ENCODE results near the gene CDX1.

CDX1 gene

DNA sequence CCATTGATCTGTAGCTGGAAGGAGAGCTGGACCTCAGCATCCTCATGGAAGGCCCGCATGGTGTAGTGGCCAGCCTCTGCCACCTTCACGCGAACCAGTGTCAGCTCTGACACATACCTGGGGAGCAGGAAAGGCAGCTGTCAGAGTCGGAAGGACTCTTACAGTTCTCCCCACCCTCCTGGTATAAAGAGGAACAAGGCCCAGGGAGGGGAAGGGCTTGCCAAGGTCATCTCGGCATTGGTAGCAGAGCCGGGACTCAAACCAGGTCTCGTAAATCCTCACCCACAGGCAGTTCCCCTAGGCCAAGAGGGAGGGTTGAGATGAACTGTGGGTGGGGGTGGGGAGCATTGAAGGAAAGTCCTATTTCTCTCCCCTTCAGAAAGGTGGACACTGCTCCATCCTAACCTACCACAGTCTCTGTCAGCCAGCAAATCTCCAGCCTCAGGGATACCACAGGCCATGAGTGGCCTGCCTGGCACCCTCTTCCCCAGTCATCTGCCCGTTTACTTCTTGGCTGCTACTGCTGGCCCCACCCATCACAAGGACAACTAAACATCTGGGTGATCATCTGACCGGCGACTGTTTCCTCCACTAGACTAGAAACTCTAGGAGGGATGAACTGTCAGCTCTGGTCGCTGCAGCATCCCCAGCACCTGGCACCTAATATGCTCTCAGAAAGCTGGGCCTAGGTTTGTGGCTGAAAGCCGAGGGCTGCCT is 34.4 kb upstream of the CDX1 start:
- FAIRE-seq: no peak

DNA sequence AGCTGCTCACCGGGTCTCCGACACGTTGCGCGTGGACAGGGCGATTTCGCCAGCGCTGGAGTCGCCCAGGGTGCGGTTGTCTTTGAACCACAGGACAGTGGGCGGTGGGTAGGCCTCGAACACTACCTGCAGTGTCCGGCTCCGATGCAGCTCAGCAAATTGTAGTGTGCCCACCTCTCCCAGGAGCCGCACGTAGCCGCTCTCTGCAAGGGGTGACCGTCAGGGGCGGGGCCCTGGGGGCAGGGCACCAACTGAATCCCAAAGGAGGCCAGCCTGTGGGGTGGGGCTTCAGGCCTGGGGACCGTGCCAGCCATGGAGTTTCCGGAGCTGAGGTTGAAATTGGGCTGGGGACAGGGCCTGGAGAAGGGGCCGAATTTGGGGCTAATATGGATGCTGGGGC is 33.8 kb upstream of the CDX1 start:
- no peak for FAIRE-seq

DNA sequence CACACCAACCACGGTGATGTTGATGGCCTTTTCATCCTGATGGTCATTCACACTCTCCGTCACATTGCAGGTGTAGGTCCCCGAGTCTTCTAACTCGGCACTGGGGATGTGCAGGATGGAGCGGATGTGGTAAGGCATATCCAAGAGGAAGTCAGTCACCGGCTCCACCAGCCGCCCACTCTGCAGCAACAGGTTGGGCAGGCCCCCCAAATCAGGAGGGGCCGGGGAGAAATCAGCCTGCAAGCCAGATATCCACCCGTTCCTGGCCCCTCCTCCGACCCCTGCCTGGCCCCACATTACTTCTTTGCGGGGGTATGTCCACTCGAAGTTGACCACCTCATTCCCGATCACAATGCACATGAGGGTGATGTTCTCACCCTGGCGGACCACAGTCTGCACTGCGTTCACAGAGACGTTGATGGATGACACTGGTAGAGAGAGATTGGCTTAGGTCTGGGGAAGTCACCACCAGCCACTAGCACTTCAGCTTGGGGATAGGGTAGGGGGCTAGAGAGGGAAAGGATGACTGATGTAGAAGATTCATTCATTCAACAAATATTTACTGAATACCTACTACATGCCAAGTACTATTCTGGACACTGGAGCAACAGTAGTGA is 32.9 kb upstream of the CDX1 start:
- no peak for FAIRE-seq

DNA sequence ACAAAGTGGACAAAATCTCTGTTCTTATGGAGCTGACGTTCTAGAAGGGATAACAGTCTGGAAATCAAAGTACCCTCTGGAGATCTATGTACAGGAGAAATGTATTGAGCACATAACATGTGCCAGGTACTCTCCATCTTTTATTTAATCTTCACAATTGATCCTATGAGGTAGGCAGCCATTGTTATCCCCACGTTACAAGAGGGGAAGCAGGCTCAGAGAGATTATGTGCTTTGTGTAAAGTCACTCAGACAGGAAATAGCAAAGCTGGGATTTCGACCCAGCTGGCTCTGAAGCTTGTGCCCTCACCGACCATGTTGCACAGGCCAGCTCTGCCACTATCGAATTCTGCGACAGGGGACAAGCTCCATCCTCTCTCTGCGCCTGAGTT is 32.4 kb upstream of the CDX1 start:
- no peak for FAIRE-seq

DNA sequence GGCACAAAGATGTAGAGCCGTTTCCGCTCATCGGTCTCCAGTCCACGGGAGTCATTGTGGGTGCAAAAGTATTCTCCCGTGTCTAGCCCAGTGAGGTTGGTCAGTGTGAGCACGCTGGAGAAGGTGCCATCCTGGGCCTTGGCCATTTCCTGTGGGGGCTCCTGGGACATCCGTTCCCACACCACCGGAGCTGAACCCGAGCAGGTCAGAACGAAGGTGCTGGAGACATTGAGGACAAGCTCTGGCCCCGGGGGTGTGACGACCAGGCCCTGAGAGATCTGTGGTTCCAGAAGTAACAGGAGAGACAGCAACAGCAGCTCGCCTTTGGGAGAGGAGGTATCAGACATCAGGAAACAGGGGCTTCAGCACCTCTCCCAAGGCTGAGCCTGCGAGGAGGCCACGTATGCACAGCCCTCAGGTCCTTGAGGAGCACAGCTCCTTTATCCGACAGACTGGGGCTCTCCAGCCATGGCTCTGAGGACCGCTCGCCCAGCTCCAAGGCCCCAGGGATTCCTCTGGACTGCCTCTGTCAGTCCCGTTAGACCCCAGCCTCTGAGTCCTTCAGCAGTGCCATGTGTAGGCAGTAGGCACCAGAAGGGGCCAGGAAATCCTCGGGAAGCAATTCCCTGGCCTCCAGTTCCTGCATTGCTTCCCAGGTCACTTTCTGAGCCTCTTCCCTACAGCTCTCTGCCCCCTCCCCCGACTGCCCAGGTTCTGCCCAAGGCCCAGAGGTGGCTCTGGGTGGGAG is 30.8 kb upstream of the CDX1 start:
- FAIRE-seq: no peak

DNA sequence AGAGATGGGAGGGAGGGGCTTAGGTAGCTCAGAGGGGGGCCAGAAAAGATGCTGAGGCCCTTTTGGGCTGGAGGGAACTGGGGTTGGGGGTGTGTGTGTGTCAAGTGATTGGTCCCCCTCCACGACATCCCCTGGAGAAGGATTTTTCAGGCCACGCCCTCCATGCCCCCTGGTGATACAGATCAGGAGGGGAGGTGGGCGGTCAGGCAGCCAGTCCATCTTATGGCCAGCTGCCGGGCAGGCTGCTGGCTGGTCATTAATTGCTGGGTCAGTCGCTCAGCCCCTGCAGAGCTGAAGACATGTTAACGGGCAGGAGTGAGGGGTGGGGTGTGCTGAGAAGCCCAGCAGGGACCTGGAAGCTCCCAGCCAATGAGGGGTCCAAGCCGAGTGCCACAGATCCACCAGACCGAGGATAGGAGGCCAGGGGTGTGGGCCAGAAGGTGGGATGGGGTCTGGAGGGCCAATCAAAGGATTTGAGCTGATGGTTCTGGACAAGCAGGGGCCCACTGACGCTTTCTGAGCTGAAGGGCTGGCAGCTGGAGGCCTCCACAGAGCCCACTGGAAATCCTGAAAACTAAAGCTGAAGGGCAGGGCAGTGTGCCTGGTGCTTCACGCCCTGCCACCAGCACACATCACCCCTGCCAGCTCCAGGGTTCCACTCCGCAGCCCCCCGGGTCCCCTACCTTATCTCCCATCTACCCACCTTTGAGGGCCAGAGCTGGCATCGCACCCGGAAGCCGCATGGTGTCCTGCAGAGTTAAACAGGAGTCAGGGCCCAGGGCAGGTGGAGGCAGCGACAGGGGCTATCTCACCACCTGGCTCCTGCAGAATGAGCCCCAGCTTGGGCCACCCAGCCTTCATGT is 30.0 kb upstream of the CDX1 start:
- FAIRE-seq: no peak

DNA sequence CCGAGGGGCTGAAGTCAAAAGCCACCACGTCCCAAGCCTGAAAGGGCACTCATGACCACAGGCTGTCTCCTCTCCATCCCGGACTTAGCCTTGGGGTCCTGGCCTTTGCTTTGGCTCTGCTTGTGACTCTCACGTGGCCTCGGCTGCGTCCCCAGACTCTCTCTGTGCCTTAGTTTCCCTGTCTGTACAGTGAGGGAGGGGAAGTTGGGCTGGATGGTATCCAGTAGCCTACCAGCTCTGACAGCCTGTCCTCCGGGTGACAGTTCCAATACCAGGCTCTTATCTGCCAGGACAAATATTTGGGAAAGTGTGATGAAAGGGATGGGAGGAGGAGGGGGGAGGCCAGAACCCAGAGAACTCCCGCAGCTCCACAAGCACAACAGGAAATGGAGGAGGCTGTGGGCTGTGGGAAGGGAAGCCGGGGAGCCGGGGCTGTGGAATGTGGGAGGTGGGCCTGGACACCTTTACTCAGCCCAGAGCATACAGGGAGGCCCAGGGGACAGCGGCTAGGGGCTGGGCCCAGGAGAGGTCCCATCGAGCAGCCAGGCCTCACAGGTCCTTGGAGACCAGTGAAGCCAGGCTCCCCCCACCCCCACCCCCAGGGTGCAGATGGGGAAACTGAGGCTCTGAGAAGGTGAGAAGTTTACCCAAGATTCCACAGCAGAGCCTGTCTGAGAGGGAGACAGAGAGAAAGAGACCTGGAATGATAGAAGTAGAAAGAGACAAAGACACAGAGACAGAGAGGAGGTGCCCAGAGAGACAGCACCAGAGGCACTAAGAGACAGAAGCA is 29.2 kb upstream of the CDX1 start:
- FAIRE-seq: no peak

DNA sequence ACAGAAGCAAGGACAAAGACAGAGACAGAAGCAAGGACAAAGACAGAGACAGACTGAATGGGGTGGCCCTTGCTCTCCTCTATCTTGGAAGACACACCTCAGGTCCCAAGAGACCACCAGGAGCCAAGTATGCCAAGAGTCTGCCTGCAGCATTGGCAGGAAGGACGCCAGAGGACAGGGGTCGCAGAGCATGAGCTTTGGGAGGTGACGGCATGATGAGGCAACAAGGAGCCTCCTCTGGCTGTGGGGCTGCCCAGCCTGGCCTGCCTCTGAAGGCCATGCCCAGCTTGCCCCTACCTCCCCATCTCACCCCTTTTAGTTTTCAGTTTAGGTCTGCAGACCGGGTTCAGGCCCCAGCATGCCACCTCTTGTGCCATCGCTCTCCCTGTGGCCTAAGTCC is 28.6 kb upstream of the CDX1 start:
- FAIRE-seq: no peak

DNA sequence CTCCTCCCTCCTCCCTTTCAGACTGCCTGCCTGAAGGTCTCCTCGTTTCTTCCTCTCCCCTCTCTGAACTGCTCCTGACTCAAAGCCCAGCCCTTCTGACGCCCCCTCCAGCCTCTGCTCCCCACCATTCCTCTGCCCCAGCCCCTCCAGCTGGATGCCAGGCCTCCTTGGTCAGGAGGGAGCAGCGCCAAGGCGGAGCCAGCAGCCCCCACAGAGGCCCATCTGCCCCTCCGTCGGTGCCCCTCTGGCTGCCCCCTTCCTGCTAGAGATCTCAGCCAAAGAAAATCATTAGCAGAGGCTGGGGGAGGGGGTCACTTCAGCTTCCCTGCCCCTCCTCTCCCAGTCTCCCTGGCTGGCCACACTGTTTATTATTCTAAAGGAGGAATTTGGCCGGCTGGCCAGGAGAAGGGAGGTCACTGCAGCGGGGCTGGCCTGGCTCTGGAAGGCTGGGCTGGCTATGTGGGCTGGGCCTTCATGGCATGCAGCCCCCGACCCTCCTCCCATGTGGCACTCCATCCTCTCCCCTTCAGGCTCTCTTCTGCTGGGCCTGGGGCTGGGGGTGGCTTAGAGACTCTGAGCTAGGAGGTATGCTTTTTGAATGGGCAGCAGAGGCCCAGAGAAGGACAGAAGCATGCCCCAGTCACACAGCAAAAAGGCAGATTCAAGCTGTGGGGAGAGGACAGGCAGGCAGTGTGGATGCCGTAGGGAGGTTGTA is 27.9 kb upstream of the CDX1 start:
- no peak for FAIRE-seq

DNA sequence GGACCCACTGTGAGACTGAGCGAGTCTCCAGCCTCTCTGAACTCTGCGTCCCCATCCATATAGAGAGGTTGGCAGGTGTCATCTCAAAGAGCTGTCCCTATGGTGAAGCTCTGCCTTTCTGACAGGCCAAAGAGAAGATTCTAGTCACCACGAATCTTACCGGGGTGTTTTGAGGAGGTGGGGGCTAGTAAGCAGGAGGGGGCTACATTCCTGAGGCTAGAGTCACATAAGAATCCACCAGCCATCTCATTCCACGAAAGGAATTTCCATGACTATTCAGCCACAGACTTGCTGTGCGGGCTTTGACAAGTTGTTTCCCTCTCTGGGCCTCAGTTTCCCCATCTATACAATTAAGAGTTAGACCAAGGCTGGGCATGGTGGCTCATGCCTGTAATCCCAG is 27.2 kb upstream of the CDX1 start:
- no peak for FAIRE-seq

DNA sequence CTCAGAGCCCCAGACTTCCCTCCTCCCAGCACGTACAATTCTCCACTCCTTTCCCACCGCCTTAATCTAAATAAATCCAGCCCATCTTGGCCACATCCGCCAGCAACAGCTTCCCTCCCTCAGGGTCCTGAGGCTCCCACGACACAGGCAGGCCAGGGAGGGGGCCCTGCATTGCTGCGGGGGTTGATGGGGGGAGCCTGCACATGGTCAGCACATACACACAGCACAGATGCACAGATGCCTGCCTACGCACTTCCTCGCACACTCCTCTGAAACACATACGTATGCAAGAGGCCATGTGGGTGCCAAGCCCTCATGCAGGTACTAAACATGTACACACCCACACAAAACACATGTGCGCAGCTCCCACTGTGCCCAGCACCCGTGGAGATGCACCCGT is 25.7 kb upstream of the CDX1 start:
- no peak for FAIRE-seq

DNA sequence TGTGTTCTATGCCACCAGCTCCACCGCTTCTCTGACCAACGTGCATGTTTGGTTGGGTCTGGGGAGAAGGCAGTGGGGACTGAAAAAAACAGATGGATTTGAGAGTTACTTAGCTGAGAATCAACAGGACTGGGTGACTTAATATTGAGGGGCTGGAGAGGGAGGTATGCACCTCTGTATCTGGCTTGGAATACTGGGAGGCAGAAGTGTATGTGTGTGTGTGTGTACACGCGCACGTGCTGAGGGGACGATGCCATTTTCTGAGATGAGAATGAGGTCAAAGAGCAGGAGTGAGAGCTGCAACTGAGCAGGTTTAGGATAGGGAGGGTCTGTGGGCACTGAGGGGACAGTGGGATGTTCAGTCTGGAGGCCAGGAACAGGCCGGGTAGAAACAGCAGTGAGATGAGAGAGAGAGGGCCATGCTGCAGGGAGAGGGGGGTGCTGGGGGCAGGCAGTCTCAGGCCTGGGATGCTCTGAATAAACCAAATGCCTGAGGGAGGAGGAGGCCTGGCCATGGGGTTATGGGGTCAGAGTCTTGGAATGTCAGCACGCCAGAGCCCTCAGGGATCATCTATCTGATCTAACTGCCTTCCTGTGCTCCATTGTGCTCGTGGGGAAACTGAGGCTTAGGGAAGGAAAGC is 24.9 kb upstream of the CDX1 start:
- no peak for FAIRE-seq

DNA sequence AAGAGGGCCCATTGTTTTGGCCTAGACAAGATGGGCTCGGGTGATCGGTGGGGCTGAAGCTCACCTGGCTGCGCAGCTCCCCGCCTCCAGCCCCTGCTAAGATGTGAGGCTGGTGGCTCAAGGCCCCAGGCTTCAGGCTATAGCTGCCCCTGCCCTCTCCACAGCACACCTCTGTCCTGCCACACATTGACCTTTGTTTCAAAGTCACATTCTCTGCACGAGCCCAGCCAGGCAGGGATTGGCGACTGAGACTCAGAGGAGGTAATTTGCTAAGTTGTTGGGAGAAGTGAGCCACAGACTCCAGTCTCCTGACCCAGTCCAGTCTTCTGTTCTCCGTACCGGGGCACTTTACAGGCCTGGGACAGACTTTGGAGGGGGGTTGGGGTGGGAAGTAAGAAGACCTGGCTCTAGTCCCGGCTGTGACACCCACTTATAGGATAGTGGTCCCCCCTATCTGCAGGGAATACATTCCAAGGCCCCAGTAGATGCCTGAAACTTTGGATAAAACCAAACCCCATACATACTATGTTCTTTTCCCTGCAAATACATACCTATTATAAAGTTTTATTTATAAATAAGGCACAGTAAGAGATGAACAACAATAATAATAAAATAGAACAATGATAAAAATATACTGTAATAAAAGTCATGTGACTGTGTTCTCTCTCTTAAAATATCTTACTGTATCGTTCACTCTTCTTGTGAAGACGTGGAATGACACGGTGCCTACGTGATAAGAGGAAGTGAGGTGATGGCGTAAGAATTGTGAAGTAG is 24.2 kb upstream of the CDX1 start:
- FAIRE-seq: peak; percentile 15

DNA sequence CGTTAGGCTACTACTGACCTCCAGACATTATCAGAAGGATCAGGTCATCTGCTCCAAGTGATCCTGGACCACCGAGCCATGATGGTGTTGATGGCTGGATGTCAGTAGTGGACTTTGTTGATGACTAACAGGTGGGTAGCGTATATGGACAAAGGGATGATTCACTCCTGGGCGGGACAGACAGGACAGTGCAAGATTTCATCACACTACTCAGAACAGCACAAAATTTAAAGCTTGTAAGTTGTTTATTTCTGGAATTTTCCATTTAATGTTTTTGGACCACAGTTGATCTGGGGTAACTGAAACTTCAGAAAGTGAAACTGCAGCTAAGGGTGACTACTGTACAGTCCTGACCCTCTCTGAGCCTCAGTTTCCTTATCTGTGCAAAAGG is 23.6 kb upstream of the CDX1 start:
- FAIRE-seq: no peak

DNA sequence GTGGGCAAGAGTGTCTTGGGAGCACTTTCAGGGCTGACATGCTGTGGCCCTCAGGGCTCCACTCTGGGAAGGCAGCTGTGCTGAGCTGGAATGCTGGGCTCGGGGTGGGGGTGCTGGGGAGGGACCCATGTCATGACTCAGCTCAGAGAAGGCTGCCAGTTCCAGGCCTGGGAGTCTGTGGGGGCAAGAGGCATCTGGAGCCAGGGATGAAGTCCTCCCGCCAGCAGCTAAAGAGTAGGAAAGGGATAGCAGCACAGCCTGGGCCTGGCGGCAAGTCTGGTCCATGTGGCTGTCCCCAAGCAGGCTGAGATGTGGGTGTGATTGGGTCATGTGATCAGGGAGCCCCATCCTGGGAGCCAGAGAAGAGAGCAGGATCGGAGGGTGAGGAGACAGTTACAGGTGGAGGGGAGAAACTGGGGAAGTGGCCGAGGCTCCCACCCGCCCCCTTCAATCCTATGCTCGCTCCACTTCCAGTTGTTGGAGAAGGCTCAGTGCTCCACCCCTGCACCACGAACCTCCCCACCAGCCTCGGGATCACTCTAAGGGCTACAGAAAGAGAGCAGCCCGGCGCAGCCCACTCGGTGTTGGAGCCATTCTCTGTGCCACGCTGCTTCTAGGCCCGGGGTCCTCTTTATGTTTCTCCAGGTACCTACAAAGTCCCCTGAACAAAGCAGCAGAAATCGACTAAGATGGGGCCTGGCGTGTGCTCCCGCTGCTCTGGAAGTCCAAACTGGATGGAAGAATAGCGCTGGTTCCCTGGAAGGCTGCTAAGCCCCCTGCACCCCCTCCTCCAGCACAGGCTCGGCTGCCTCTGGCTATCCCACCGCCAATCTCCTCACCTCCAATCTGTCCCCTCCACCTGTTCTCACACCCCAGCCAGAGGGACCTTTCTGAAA is 23.0 kb upstream of the CDX1 start:
- no peak for FAIRE-seq

DNA sequence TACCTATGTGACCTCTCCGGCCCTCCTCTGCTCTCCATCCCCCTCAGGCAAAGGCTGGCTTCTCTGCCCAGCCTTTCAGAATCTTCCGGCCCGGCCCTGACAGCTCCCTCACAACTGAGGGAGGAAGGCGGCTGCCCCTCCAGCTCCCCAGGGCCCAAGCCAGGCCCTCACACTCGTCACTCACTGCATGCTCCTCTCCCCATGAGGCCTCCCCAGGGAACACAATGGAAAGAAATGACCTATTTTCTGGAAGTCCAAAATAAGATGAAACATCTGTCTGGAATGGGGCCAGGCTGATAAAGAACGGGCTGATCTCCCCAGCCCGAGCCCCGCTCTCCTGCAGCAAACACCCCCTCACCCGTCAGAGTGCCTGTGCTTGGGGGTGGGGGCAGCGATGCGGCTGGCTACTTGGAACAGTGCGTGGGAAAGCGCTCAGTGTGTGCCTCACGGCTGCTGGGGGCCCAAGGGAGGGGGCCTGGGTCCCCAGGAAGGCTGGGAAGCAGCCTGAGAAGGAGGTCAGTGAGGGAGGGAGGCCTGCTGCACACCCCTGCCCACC is 22.3 kb upstream of the CDX1 start:
- no peak for FAIRE-seq

DNA sequence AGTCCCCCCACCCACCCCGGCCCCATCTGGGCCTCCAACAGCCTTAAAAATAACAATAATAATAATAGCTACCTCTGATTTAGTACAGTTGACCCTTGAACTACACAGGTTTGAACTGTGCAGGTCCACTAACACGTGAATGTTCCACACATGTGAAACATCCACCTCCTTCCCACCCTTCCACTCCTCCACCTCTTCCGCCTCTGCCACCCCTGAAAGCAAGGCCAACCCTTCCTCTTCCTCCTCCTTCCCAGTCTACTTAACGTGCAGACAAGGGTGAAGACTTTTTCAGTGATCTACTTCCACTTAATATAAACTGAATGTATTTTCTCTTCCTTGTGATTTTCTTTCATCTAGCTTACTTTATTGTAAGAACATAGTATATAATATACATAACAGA is 21.7 kb upstream of the CDX1 start:
- FAIRE-seq: no peak

DNA sequence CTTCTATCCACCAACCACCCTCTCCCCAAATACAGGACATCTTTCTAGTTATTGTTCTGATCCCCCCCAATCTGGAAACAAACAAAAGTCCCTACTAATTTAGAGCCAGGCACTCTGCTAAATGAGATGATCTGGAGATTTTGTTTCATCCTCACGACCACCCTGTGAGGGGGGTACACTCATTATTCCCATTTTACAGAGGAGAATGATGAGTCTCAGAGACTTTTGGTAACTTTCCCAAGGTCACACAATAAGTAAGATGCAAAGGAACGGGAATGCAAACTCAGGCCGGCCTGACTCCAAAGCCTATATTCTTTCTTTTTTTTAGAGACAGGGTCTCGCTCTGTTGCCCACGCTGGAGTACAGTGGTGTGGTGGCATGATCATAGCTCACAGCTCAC is 20.3 kb upstream of the CDX1 start:
- FAIRE-seq: no peak

Measured in endometrium (tissue), 2 donors.